Activated T-helper 1 cell treated with anti-CD3 and anti-CD28 coated beads, Interleukin-12 subunit alpha, Interleukin-12 subunit beta, Interleukin-2, Interleukin-4 antibody, amounts not matched to agents 30 ng/mL and 10 ng/mL and 1 ng/mL, durations not matched to agents 14 hours and 24 hours and 36 hours (primary cell): Measurements from ENCODE around the gene CD59. TPM values are rescaled to one million over a fixed set of nuclear protein-coding genes. Genes with fewer than 3 reads are reported as not detected.
"Not testable (repeated sequence)": the region's sequence is repeated elsewhere in the genome, so short reads cannot be mapped to it uniquely, and the experiment has no call there.

Experiments used
- DNase-seq: peaks from one replicate; pipeline ENCODE4 v3.0.0; 2021; ENCODE audit warnings: low spot score
- H3K27ac Mint-ChIP-seq: one replicate; pipeline ENCODE4 v1.8.0; 2021; ENCODE audit warnings: mild to moderate bottlenecking, mixed read lengths
- H3K27me3 Mint-ChIP-seq: one replicate; pipeline ENCODE4 v1.8.0; 2022; ENCODE audit warnings: mild to moderate bottlenecking, moderate library complexity, mixed read lengths; ENCODE audit not compliant: insufficient read depth
- H3K36me3 Mint-ChIP-seq: one replicate; pipeline ENCODE4 v1.8.0; 2021; ENCODE audit warnings: low read depth, mixed read lengths
- H3K4me1 Mint-ChIP-seq: one replicate; pipeline ENCODE4 v1.8.0; 2021; ENCODE audit warnings: low read depth, mixed read lengths
- H3K4me3 Mint-ChIP-seq: one replicate; pipeline ENCODE4 v1.8.0; 2021; ENCODE audit warnings: mild to moderate bottlenecking, moderate library complexity, mixed read lengths
- H3K9me3 Mint-ChIP-seq: one replicate; pipeline ENCODE4 v1.8.0; 2021; ENCODE audit warnings: mixed read lengths
- intact Hi-C: fragments of 100-400 bp; cut with micrococcal nuclease; formaldehyde crosslinking; loops from one replicate; pipeline ENCODE4 v1.15.1; 2024
- total RNA-seq: library from RNA; stranded (reverse); gene quantifications from 2 replicates; pipeline ENCODE4 v1.2.3, GENCODE V29; 2022

Gene CD59
- total RNA-seq, 1 donor from 2014 or later: 143 TPM

GRCh38 chr11:33721984-33722383, 14.2 kb downstream of the CD59 start:
- peak overlapping the region; percentile 68 for H3K27ac Mint-ChIP-seq
- H3K36me3 Mint-ChIP-seq: peaks cover 44% of the 10 kb centered on the region
- no peak for DNase-seq
- no peaks in the 10 kb centered on the region for H3K9me3 Mint-ChIP-seq
- intact Hi-C loops: loop anchor here (1.0 to 5.0 kb wide), 7 partner anchors 13 to 680 kb away; partner anchors contain the start of genes FBXO3 and LMO2
- peak overlapping the region; percentile 48 for H3K4me3 Mint-ChIP-seq
- peaks cover 70% of the 10 kb centered on the region for H3K4me1 Mint-ChIP-seq
- peaks cover 1% of the 10 kb centered on the region for H3K27me3 Mint-ChIP-seq

GRCh38 chr11:33721426-33721825, 14.8 kb downstream of the CD59 start:
- DNase-seq: no peak
- Mint-ChIP-seq H3K36me3 (peaks cover 43% of the 10 kb centered on the region), H3K9me3 (no peaks in the 10 kb centered on the region), H3K4me1 (peaks cover 67% of the 10 kb centered on the region), H3K4me3 (peak overlapping the region; percentile 48), H3K27me3 (peaks cover 1% of the 10 kb centered on the region), H3K27ac (peak overlapping the region; percentile 68)
- intact Hi-C loops: loop anchor here (5.0 kb wide), 5 partner anchors 51 to 679 kb away; partner anchors contain the start of genes FBXO3 and LMO2

GRCh38 chr11:33719587-33719986, 16.6 kb downstream of the CD59 start:
- Mint-ChIP-seq H3K27me3 (no peaks in the 10 kb centered on the region), H3K9me3 (no peaks in the 10 kb centered on the region), H3K27ac (no peak overlapping the region), H3K4me3 (no peak overlapping the region), H3K4me1 (peaks cover 48% of the 10 kb centered on the region), H3K36me3 (peaks cover 36% of the 10 kb centered on the region)
- intact Hi-C loops: no loop called here
- no peak for DNase-seq

GRCh38 chr11:33718440-33718839, 17.8 kb downstream of the CD59 start:
- Mint-ChIP-seq H3K27ac (no peak overlapping the region), H3K27me3 (no peaks in the 10 kb centered on the region), H3K36me3 (peaks cover 35% of the 10 kb centered on the region), H3K4me3 (no peak overlapping the region), H3K9me3 (no peaks in the 10 kb centered on the region), H3K4me1 (peaks cover 37% of the 10 kb centered on the region)
- intact Hi-C loops: no loop called here
- DNase-seq: no peak

GRCh38 chr11:33716243-33716642, 20.0 kb downstream of the CD59 start:
- Mint-ChIP-seq H3K27me3 (no peaks in the 10 kb centered on the region), H3K27ac (no peak overlapping the region), H3K4me3 (no peak overlapping the region), H3K9me3 (no peaks in the 10 kb centered on the region), H3K36me3 (peaks cover 34% of the 10 kb centered on the region), H3K4me1 (peaks cover 15% of the 10 kb centered on the region)
- DNase-seq: no peak
- intact Hi-C loops: loop anchor here (1.0 kb wide), 2 partner anchors 26 to 113 kb away; no protein-coding TSS in a partner anchor

- no peak for DNase-seq
- H3K27ac Mint-ChIP-seq: no peak overlapping the region
- no peak overlapping the region for H3K4me3 Mint-ChIP-seq
- H3K4me1 Mint-ChIP-seq: peaks cover 2% of the 10 kb centered on the region
- no peaks in the 10 kb centered on the region for H3K9me3 Mint-ChIP-seq
- H3K36me3 Mint-ChIP-seq: peaks cover 34% of the 10 kb centered on the region
- no peaks in the 10 kb centered on the region for H3K27me3 Mint-ChIP-seq
- intact Hi-C loops: no loop called here
Measured at GRCh38 chr11:33713856-33714398, 22.3 kb downstream of the CD59 start.

GRCh38 chr11:33713151-33713855, 22.9 kb downstream of the CD59 start:
- Mint-ChIP-seq H3K4me3 (no peak overlapping the region), H3K27ac (no peak overlapping the region), H3K27me3 (no peaks in the 10 kb centered on the region), H3K36me3 (peaks cover 40% of the 10 kb centered on the region), H3K9me3 (no peaks in the 10 kb centered on the region), H3K4me1 (peaks cover 7% of the 10 kb centered on the region)
- intact Hi-C loops: no loop called here
- no peak for DNase-seq

- H3K27ac Mint-ChIP-seq: no peak overlapping the region
- peaks cover 11% of the 10 kb centered on the region for H3K4me1 Mint-ChIP-seq
- intact Hi-C loops: no loop called here
- H3K27me3 Mint-ChIP-seq: no peaks in the 10 kb centered on the region
- DNase-seq: no peak
- H3K9me3 Mint-ChIP-seq: no peaks in the 10 kb centered on the region
- H3K36me3 Mint-ChIP-seq: peaks cover 38% of the 10 kb centered on the region
- H3K4me3 Mint-ChIP-seq: no peak overlapping the region
Measured at GRCh38 chr11:33712436-33712835, 23.8 kb downstream of the CD59 start.

- Mint-ChIP-seq H3K36me3 (peaks cover 40% of the 10 kb centered on the region), H3K9me3 (no peaks in the 10 kb centered on the region), H3K4me1 (peaks cover 31% of the 10 kb centered on the region), H3K27ac (no peak overlapping the region), H3K27me3 (no peaks in the 10 kb centered on the region), H3K4me3 (no peak overlapping the region)
- DNase-seq: no peak
- intact Hi-C loops: loop anchor here (10.0 kb wide), 1 partner anchor 1125 kb away; the partner anchor contains the start of gene EIF3M
Measured at GRCh38 chr11:33709466-33709865, 26.8 kb downstream of the CD59 start.

GRCh38 chr11:33708985-33709384, 27.2 kb downstream of the CD59 start:
- no peak for DNase-seq
- no peaks in the 10 kb centered on the region for H3K9me3 Mint-ChIP-seq
- H3K36me3 Mint-ChIP-seq: peaks cover 37% of the 10 kb centered on the region
- H3K27me3 Mint-ChIP-seq: no peaks in the 10 kb centered on the region
- peaks cover 31% of the 10 kb centered on the region for H3K4me1 Mint-ChIP-seq
- intact Hi-C loops: loop anchor here (10.0 kb wide), 1 partner anchor 1124 kb away; the partner anchor contains the start of gene EIF3M
- H3K27ac Mint-ChIP-seq: no peak overlapping the region
- H3K4me3 Mint-ChIP-seq: no peak overlapping the region

- H3K9me3 Mint-ChIP-seq, H3K27me3 Mint-ChIP-seq, H3K4me3 Mint-ChIP-seq, H3K27ac Mint-ChIP-seq, DNase-seq: not testable (repeated sequence)
- intact Hi-C loops: loop anchor here (10.0 kb wide), 1 partner anchor 1123 kb away; the partner anchor contains the start of gene EIF3M
- H3K4me1 Mint-ChIP-seq: peaks cover 31% of the 10 kb centered on the region
- H3K36me3 Mint-ChIP-seq: peaks cover 32% of the 10 kb centered on the region
Measured at GRCh38 chr11:33707831-33708230, 28.4 kb downstream of the CD59 start.

- Mint-ChIP-seq H3K4me1 (peaks cover 32% of the 10 kb centered on the region), H3K27ac (peak overlapping the region; percentile 78), H3K36me3 (peaks cover 27% of the 10 kb centered on the region), H3K27me3 (no peaks in the 10 kb centered on the region), H3K9me3 (no peaks in the 10 kb centered on the region), H3K4me3 (no peak overlapping the region)
- DNase-seq: no peak
- intact Hi-C loops: loop anchor here (10.0 kb wide), 1 partner anchor 1122 kb away; the partner anchor contains the start of gene EIF3M
Measured at GRCh38 chr11:33706966-33707365, 29.3 kb downstream of the CD59 start.

GRCh38 chr11:33706546-33706945, 29.7 kb downstream of the CD59 start:
- peaks cover 36% of the 10 kb centered on the region for H3K4me1 Mint-ChIP-seq
- intact Hi-C loops: loop anchor here (10.0 kb wide), 1 partner anchor 1122 kb away; the partner anchor contains the start of gene EIF3M
- peak overlapping the region; percentile 78 for H3K27ac Mint-ChIP-seq
- DNase-seq: no peak
- H3K36me3 Mint-ChIP-seq: peaks cover 27% of the 10 kb centered on the region
- H3K9me3 Mint-ChIP-seq: no peaks in the 10 kb centered on the region
- H3K27me3 Mint-ChIP-seq: no peaks in the 10 kb centered on the region
- peak overlapping the region; percentile 38 for H3K4me3 Mint-ChIP-seq
